Measurements from ENCODE around the gene RAB26.

RAB26 gene

GRCh38 chr16:2159175-2159838 lies 10.9 kb downstream of the RAB26 start:
- DNase-seq (ENCODE audit: low read depth) = peak; percentile 59

DNA sequence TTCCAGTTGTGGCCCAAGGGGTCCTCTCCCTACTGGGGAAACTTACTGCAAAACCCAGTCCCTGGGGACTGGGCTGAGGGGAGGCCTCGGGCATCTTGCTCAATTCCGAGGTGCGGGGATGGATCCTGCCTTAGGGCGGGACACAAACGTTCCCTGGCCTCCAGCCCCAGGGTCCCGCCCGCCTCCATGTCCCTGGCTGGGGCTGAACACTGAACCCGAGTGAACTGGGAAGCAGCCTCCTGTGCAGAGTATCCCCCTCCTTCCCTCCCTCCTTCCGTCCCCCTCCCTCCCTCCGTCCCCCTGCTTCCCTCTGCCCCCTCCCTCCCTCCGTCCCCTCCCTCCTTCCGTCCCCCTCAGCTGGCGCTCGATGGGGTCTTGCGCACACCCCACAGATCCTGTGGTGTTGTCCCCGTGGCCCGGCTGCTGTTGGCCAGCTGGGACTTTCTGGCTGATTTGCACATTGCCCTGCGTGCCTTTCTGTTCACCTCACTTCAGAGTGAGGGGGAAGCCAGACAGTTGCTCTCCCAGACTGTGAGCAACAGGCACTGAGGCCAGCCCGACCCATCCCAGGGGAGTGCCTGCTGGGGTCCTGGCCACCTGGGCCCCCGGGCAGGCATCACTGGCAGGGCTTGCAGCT lies 12.6 kb downstream of the RAB26 start:
- DNase-seq (ENCODE audit: low read depth) = peak; percentile 37

GRCh38 chr16:2161911-2162310 lies 13.5 kb downstream of the RAB26 start:
- no peak for DNase-seq (ENCODE audit: low read depth)

- DNase-seq (ENCODE audit: low read depth) = no peak
Measured at GRCh38 chr16:2162676-2163118, 14.3 kb downstream of the RAB26 start.

DNA sequence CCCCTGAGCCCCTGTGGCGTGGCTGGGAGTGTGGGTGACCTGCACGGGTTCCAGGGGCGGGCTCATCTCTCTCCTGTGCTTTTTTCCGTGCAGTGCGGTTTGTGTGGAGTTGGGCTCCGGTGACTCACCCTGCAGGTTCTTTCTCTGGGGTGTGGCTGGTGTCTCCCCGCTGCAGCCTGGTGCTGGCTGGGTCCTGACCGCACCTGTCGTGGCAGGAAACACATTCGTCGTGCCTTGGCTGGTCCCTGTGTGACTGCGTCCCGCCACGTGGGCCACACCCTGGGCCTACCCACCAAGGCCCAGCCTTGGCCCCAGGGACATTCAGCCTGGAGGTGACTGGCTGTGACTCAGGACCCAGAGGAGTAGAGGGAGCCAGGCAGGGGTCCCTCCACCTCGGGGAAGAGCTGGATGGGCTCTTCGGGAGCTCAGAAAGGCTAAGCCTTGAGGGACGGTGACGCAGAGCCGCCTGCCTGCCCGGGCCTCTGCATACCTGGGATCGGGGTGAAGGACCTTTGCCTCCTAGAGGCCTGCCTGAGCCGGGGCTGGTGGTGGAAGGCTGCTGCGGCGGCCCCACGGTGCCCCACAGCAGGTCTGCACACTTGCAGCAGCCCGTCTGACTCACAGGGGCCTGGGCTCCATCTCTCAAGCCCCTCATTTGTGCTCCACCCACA lies 14.9 kb downstream of the RAB26 start:
- no peak for DNase-seq (ENCODE audit: low read depth)

GRCh38 chr16:2165861-2166260 lies 17.4 kb downstream of the RAB26 start:
- no peak for DNase-seq (ENCODE audit: low read depth)

DNA sequence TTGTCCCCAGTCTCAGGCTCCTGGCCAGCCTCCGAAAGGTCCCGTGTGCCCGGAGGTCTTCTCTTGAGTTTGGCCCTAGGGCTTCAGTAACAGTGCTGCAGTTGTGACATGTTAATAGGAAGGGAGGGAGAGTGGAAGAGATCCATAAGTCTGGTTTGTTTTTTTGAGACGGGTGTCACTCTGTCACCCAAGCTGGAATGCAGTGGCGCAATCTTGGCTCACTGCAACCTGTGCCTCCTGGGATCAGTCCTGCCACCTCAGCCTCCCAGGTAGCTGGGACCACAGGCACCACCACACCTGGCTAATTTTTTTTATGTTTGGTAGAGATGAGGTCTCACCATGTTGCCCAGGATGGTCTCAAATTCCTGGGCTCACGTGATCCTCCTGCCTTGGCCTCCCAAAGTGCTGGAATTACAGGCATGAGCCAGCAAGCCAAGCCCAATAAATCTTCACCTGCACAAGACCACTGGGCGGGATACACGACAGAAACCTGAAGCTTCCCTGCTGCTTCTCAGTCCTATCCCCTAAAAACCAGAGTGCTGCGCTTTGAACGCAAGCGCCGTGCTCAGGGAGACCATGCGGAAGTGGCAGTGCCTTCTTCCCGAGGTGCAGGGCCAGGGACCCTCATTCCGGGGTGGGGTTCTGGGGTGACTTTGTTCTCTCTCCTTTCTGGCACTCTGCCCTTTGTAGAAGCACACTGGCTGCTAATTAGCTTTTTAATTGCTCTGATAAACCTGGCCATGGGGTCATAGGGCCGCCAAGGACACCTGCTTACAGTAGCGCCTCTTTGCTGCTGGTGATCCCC lies 18.0 kb downstream of the RAB26 start:
- DNase-seq (ENCODE audit: low read depth) = no peak

- no peak for DNase-seq (ENCODE audit: low read depth)
Measured at GRCh38 chr16:2167068-2167638, 18.7 kb downstream of the RAB26 start.

- DNase-seq (ENCODE audit: low read depth) = no peak
Measured at GRCh38 chr16:2170080-2170479, 21.7 kb downstream of the RAB26 start.

DNA sequence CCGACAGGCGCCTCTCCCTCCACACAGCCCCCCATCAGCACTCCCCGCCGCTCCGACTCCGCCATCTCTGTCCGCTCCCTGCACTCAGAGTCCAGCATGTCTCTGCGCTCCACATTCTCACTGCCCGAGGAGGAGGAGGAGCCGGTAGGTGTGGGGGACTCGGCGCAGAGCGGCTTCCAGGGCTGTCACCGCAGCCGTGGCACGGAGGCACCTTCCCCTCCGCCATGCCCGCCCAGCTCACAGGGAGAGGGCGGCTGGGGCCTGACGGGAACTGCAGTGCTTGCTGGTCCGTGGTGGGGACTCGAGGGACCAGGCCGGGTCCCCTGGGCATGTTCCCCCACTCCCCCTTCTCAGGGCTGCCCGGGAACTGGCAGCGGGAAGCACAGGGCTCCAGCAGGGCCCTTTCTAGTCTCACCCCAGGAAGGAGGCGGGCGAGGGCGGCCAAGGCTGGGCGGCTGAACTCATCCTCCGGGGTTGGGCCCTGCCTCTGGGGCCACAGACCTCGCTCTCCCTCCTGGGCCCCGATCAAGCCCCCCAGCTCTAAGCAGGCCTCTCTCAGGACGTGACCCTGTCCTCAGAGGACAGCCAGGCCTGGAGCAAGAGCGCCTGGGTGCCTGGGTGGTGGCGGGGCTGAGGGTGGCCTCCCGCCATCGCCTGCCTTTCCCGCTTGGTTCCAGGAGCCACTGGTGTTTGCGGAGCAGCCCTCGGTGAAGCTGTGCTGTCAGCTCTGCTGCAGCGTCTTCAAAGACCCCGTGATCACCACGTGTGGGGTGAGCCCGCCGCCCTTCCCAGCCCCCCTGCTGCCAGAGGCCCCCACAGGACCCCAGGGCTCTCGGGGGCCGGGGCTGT lies 22.4 kb downstream of the RAB26 start:
- DNase-seq (ENCODE audit: low read depth) = no peak

- DNase-seq (ENCODE audit: low read depth) = no peak
Measured at GRCh38 chr16:2171601-2172178, 23.3 kb downstream of the RAB26 start.

- no peak for DNase-seq (ENCODE audit: low read depth)
Measured at GRCh38 chr16:2172688-2173335, 24.4 kb downstream of the RAB26 start.

GRCh38 chr16:2173366-2173765 lies 24.9 kb downstream of the RAB26 start:
- DNase-seq (ENCODE audit: low read depth) = no peak

GRCh38 chr16:2173916-2174315 lies 25.5 kb downstream of the RAB26 start:
- DNase-seq (ENCODE audit: low read depth) = no peak

DNA sequence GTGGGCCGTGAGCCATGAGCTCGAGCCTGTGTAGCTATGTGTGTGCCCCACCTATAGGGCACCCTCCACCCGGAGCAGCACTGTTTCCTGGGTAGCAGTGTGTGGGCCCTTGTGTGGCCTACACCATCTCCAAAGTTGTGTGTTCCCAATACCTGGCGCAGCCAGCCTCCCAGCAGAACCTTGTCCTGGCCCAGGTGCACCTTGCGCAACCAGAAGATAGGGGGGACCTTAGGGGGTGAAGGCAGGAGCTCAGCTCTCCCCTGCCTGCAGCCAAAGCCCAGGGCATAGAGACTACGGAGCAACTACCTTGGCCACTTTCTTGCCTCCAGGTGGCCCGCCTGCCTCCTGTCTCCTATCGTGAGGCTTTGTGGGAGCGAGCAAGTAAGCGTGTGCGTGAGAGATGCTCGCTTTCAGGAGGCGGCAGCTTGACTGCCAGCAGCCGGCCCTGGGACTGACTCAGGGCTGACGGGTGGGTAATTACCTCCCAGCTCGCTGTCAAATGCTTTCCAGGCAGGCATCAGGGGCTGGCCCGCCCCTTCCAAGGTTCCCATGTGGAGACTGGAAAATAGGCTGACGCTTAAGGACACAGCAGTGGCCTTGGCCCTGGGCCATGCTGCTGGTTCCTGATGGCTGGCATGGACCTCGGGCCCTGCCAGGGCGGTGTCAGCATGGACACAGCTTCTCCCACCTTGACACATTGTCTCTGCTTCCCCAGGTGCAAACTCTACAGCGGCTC lies 26.1 kb downstream of the RAB26 start:
- no peak for DNase-seq (ENCODE audit: low read depth)

DNA sequence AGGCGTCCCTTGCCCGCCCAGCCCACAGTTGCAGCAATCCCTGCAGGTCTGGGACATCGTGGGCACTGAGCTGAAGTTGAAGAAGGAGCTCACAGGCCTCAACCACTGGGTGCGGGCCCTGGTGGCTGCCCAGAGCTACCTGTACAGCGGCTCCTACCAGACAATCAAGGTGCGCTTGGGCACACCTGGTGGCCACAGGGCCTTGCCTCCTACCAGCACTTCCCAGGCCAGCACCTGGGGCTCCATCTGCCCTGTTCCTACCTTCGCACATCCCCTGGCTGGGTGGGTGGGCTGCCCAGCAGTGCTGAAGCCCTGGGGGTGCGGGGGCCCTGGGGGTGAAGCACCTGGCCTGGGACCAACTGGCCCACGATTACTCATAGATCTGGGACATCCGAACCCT lies 27.0 kb downstream of the RAB26 start:
- no peak for DNase-seq (ENCODE audit: low read depth)

DNA sequence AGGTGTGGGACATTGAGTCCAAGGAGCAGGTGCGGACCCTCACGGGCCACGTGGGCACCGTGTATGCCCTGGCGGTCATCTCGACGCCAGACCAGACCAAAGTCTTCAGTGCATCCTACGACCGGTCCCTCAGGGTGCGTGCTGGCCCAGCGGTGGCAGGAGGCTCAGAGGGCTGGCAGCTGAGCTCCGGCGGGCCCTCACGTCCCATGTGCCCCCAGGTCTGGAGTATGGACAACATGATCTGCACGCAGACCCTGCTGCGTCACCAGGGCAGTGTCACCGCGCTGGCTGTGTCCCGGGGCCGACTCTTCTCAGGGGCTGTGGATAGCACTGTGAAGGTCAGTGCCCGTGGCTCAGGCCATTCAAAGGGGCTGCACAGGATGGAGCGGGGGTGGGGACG lies 27.6 kb downstream of the RAB26 start:
- DNase-seq (ENCODE audit: low read depth) = no peak

DNA sequence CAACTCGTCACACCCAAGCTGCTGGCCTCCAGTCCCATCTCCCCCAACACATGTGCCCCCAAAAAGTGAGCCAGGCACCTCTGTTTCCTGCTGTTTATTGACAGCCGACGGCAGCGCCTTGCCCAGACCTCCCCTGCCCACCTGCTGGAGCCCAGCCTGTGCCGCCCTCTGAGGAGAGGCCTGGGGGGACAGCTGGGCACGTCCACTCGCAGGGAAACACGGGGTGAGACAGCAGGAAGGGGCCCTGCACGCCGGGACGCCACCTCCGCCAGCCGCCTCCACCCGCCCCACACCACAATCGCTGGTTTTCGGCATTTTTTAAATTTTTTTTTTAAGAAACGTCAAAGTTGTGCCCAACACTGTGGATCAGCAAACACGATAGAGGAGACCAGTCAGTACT lies 28.7 kb downstream of the RAB26 start:
- DNase-seq (ENCODE audit: low read depth) = no peak

DNA sequence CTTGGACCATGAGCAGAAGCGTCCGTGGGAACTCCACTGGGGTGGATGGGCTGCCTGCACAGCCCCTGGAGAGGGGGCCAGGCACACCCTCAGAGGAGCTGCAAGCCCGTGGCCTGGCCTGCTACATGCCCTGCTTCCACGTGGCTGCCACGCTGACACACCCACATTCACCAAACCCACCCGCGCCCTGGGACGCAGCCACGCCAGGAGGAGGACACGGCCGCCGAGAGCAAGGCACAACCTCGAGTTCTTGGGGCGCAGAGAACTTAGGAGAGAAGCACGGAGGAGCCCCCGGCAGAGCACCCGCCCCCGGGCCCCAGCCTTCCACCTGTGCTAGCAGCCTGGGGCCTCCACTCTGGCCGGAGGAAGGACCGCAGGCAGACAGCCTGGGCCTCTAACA lies 29.1 kb downstream of the RAB26 start:
- DNase-seq (ENCODE audit: low read depth) = no peak
